HG03442 (cell line): ENCODE results near the gene EIF2S3B.
"Not testable (repeated sequence)": the region's sequence is repeated elsewhere in the genome, so short reads cannot be mapped to it uniquely, and the experiment has no call there.

Experiments
- ATAC-seq: cut with Tn5 transposase; IDR thresholded peaks from one replicate; pipeline ENCODE4 v1.9.1; 2021; ENCODE audit warnings: mild to moderate bottlenecking, moderate library complexity; ENCODE audit not compliant: unreplicated experiment

The EIF2S3B gene

DNA sequence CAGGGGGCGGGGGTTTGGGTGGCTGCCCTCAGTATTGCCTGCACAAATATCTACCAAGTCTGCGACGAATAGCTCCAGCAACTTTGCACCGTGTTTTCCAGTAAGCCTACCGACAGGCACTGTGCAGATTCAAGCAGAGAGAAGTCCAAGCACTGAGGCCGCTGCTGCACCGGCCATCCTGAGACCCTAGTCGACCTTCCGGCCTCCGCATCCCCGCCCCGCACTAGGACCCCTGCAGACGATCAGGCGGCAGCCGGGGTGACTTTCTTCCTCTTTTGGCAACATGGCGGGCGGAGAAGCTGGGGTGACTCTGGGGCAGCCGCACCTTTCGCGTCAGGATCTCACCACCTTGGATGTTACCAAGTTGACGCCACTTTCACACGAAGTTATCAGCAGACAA is at the start of gene EIF2S3B:
Gene EIF2S3B, plus strand, starts transcription at position 271 of the 400 bp plus-strand sequence. Its CDS starts 13 bp downstream, at position 284.
- no peak for ATAC-seq

GRCh38 chr12:10456856-10457255 is 48.8 kb upstream of the EIF2S3B start:
- ATAC-seq: no peak

DNA sequence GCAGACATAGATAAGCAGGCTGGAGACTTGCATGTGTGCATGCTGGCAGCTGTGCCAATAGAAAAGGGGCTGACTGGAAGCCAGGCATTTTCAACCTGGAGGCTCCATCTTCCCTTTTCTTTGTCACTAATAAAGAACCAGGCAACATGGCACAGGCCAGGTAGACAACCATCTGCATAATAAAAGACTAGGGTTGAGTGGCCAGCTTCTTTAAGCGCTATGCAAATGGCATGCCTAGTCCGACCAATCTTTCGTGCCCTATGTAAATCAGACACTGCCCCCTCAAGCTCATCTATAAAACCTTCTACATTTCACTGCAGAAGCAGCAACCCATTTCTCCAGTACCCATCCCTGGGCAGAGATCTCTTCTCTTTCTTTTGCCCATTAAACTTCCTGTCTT is 47.9 kb upstream of the EIF2S3B start:
- ATAC-seq: no peak

GRCh38 chr12:10466311-10466710 is 39.4 kb upstream of the EIF2S3B start:
- ATAC-seq: no peak

DNA sequence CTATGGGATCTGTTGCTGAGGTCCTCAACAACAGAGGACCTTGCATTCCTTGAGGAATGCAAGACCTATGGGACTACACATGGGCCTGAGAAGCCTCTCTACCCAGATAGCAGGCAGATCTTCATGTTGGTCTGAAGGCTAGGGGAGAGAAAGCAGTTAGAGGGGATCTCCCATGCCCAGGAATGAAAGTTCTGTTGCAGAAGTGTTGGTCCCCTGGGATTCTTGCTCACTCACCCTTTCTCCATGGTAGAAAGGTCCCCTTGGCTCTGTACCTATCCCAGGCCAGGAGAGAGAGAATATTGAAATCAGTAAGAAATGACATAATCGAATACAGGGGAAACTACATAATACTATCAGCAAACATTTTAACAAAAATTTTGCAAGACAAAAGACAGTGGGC is 36.0 kb upstream of the EIF2S3B start:
- ATAC-seq: no peak

GRCh38 chr12:10472808-10473207 is 32.9 kb upstream of the EIF2S3B start:
- ATAC-seq: not testable (repeated sequence)

GRCh38 chr12:10481901-10482300 is 23.8 kb upstream of the EIF2S3B start:
- ATAC-seq: not testable (repeated sequence)

GRCh38 chr12:10487328-10487727 is 18.4 kb upstream of the EIF2S3B start:
- ATAC-seq: not testable (repeated sequence)

- ATAC-seq: no peak
Observed at GRCh38 chr12:10491766-10492165, 13.9 kb upstream of the EIF2S3B start.

GRCh38 chr12:10497602-10498001 is 8.1 kb upstream of the EIF2S3B start:
- ATAC-seq: no peak

GRCh38 chr12:10498042-10498441 is 7.6 kb upstream of the EIF2S3B start:
- no peak for ATAC-seq

GRCh38 chr12:10501030-10501429 is 4.7 kb upstream of the EIF2S3B start:
- ATAC-seq: no peak

- ATAC-seq: no peak
Observed at GRCh38 chr12:10503460-10503859, 2.2 kb upstream of the EIF2S3B start.

DNA sequence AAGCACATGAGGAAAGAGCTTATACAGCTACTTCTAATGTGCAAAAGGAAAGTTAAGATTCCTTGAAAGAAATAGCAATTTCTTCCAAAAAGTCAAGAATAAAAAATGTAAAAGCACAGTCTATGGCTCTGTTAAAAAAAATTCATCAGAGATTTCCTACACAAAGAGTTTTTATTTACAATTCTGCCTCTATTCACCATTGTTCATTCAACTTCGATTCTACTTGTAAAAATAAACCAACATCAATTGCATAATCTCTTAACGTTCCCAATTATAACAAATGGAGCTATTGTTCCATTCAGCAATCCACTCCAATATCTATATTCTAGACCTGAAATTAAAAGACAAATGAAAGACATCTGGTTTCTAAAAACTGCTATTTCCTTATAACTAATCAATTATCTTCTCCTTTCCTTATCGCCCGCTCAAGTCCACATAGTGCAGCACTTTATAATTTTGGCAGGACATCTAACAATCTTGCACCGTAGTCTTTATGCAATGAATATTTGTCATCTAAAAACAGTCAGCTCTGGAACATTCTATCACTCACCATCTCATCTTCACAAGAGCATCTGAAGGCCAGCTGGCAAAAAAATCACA is 6.2 kb downstream of the EIF2S3B start:
- no peak for ATAC-seq

DNA sequence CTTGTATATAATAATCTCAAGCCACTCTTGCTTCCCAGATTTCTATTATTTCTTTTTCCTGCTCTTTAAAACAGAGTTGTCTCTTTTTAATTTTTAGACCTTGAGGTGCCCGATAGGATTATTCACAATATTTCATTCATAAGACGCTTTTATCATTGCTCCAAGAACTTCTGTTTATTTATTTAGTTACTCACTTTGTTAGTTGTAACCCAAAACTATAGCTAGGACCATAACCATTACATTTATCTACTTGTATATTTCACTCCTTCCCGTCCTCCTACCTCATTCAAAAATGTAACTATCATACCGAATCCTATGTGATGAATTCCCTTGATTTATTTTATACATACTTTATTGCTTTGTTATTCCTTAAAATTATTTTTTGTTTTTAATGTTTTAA is 7.1 kb downstream of the EIF2S3B start:
- no peak for ATAC-seq

GRCh38 chr12:10521555-10521954 is 15.9 kb downstream of the EIF2S3B start:
- no peak for ATAC-seq

DNA sequence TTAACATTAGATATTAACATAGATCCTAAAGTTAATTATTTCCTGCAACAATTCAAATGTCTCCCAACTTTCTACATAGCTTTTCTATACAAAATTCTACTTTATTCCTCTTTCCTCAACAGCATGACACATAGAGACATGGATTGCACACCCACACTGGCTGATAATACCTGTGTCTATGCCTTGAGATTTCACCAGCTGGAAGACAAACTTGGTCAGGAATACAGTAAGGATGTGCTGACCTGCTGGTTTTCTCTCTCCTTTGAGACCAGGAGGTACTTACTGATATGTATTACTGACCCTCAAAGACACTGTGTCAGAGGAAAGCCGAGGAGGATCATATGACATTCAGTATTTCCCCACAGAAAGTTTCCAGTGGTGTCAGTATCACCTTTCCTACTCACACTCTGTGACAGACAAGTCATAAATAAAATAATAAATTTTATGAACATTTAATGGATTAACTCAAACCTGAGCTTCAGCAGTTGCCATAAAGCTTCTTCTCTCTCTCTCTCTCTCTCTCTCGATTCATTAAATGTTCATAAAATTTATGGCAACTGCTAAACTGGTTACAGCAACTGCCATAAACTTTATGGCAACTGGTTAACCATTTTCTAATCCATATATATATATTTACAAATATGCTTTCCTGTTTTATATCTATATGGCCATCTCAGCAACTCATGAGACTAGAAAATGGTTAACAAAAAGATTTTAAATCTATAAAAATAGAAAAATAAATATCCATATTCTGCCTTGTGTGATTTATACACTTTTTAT is 22.7 kb downstream of the EIF2S3B start:
- ATAC-seq: no peak

- ATAC-seq: no peak
Observed at GRCh38 chr12:10529603-10530002, 23.9 kb downstream of the EIF2S3B start.

- ATAC-seq: no peak
Observed at GRCh38 chr12:10537721-10538120, 32.0 kb downstream of the EIF2S3B start.

GRCh38 chr12:10540776-10541205 is 35.1 kb downstream of the EIF2S3B start:
- peak; percentile 90 for ATAC-seq

GRCh38 chr12:10543499-10543898 is 37.8 kb downstream of the EIF2S3B start:
- ATAC-seq: no peak

- peak; percentile 48 for ATAC-seq
Observed at GRCh38 chr12:10551375-10551774, 45.7 kb downstream of the EIF2S3B start.
